Body of pancreas (tissue), 4 donors: ENCODE results near the gene OIT3. TPM values are rescaled to one million over a fixed set of nuclear protein-coding genes. Genes with fewer than 3 reads are reported as not detected.

Experiments used
- ATAC-seq: fragments of 150-250 bp; one replicate; pipeline ENCODE4 v1.9.1; 2016
- DNase-seq, 4 donors: peaks; one replicate each; pipeline ENCODE4 v3.0.0-alpha.2; 2019
- H3K27ac ChIP-seq, 4 donors: fragments of 200-600 bp; sonication (generic); 1 replicate in 3 of 4; 2 replicates in 1 of 4; pipeline versions ENCODE4 v1.5.1 to v1.6.1; 2016 to 2019; ENCODE audit warnings: mild to moderate bottlenecking in 1 of 4, mixed read lengths in 1 of 4, moderate library complexity in 1 of 4
- H3K27me3 ChIP-seq, 2 donors: fragments of 200-600 bp; sonication (generic); one replicate each; pipeline ENCODE4 v1.6.0; 2016; ENCODE audit warnings: mild to moderate bottlenecking in 1 of 2
- H3K36me3 ChIP-seq, 2 donors: fragments of 200-600 bp; sonication (generic); replicated peaks in 1 of 2; 2 replicates each; pipeline ENCODE4 v1.5.1; 2016; ENCODE audit warnings: low read depth in 2 of 2; ENCODE audit not compliant: insufficient read depth in 1 of 2
- H3K4me1 ChIP-seq: fragments of 200-600 bp; sonication (generic); one replicate; pipeline ENCODE4 v1.6.0; 2016
- H3K4me3 ChIP-seq, 2 donors: fragments of 200-600 bp; sonication (generic); 1 replicate in 1 of 2; 2 replicates in 1 of 2; pipeline ENCODE4 v1.5.1; 2016 to 2019
- H3K9me3 ChIP-seq, 3 donors: fragments of 200-600 bp; sonication (generic); 1 replicate in 2 of 3; 2 replicates in 1 of 3; pipeline ENCODE4 v1.5.1; 2016
- CTCF ChIP-seq, 7 experiments: fragments of 450-650 bp in 4 of 7; fragments of 200-600 bp in 3 of 7; sonication (generic) in 3 of 7; IDR thresholded peaks; one replicate each; pipeline ENCODE4 v1.5.1; 2016 to 2019; ENCODE audit warnings: antibody characterized with exemption in 7 of 7
- POLR2A ChIP-seq, 3 donors: fragments of 450-650 bp; IDR thresholded peaks; one replicate each; pipeline ENCODE4 v1.6.1; 2016; ENCODE audit warnings: antibody characterized with exemption in 3 of 3, mild to moderate bottlenecking in 2 of 3
- WGBS, 2 donors: methylation state at CpG; one replicate each; pipeline ENCODE4 v1.1.5; 2017; 5-methylcytosine and 5-hydroxymethylcytosine counted together
- intact Hi-C: fragments of 100-400 bp; cut with DNase I; formaldehyde crosslinking; loops from one replicate; pipeline ENCODE4 v1.15.1; 2023
- total RNA-seq, 2 donors: library from RNA; depleted of rRNA; stranded (reverse); fragments of >200 nt; gene quantifications; one replicate each; pipeline ENCODE4 v1.1.0, GENCODE V29; 2016

Gene OIT3
- total RNA-seq, 2 donors from 2014 or later, result not detected

GRCh38 chr10:72927485-72927884 is 33.9 kb downstream of the OIT3 start:
- Histone ChIP-seq H3K9me3 (no peaks in the 10 kb centered on the region), H3K36me3 (no peaks in the 10 kb centered on the region), H3K27ac (no peak overlapping the region), H3K27me3 (no peaks in the 10 kb centered on the region), H3K4me1 (no peaks in the 10 kb centered on the region), H3K4me3 (no peak overlapping the region)
- 72 to 74% methylated on average over 5 of the region's 5 CpGs for WGBS, 2 donors
- TF ChIP-seq POLR2A (IDR thresholded peaks at IDR 0.05), result no peak
- TF ChIP-seq CTCF (IDR thresholded peaks at IDR 0.05), result no peak
- ATAC-seq, result no peak
- intact Hi-C loops, result no loop called here
- DNase-seq, result no peak

GRCh38 chr10:72928798-72929197 is 35.3 kb downstream of the OIT3 start:
- Histone ChIP-seq H3K27ac (no peak overlapping the region), H3K4me1 (no peaks in the 10 kb centered on the region), H3K4me3 (no peak overlapping the region), H3K27me3 (no peaks in the 10 kb centered on the region), H3K36me3 (no peaks in the 10 kb centered on the region), H3K9me3 (no peaks in the 10 kb centered on the region)
- WGBS, 2 donors, result 90 to 95% methylated on average over 5 of the region's 5 CpGs
- TF ChIP-seq POLR2A (IDR thresholded peaks at IDR 0.05) (no peak), CTCF (IDR thresholded peaks at IDR 0.05) (no peak)
- ATAC-seq (no peak), DNase-seq (no peak)
- intact Hi-C loops, result no loop called here

GRCh38 chr10:72930276-72930675 is 36.7 kb downstream of the OIT3 start:
- H3K9me3 ChIP-seq, result no peaks in the 10 kb centered on the region
- H3K27me3 ChIP-seq, result no peaks in the 10 kb centered on the region
- WGBS, 2 donors, result 71 to 74% methylated on average over 2 of the region's 2 CpGs
- intact Hi-C loops, result no loop called here
- no peaks in the 10 kb centered on the region for H3K4me1 ChIP-seq
- TF ChIP-seq POLR2A (IDR thresholded peaks at IDR 0.05) (no peak), CTCF (IDR thresholded peaks at IDR 0.05) (no peak)
- no peak for DNase-seq
- H3K36me3 ChIP-seq, result no peaks in the 10 kb centered on the region
- no peak for ATAC-seq
- no peak overlapping the region for H3K27ac ChIP-seq
- H3K4me3 ChIP-seq, result no peak overlapping the region

GRCh38 chr10:72932259-72933015 is 38.9 kb downstream of the OIT3 start:
- WGBS, 2 donors, result 81 to 88% methylated on average over 20 of the region's 20 CpGs
- ATAC-seq, result no peak

More at GRCh38 chr10:72932259-72933015, 38.9 kb downstream of the OIT3 start:
- no peaks in the 10 kb centered on the region for H3K27me3 ChIP-seq
- H3K36me3 ChIP-seq, result no peaks in the 10 kb centered on the region
- intact Hi-C loops, result no loop called here
- no peaks in the 10 kb centered on the region for H3K9me3 ChIP-seq
- no peak for DNase-seq
- no peak for TF ChIP-seq CTCF (IDR thresholded peaks at IDR 0.05)
- TF ChIP-seq POLR2A (IDR thresholded peaks at IDR 0.05), result no peak
- no peak overlapping the region for H3K4me3 ChIP-seq
- no peaks in the 10 kb centered on the region for H3K4me1 ChIP-seq
- no peak overlapping the region for H3K27ac ChIP-seq
